Astrocyte of the cerebellum (primary cell): ENCODE results near the gene CUL4A.
"Not testable (repeated sequence)": the region's sequence is repeated elsewhere in the genome, so short reads cannot be mapped to it uniquely, and the experiment has no call there.

ENCODE experiments used
- DNase-seq: peaks from one replicate; pipeline ENCODE4 v3.0.0-alpha.2; 2011; ENCODE audit warnings: low read depth
- H3K4me3 ChIP-seq: 2 replicates; pipeline ENCODE4 v1.5.1; 2011; ENCODE audit warnings: mild to moderate bottlenecking, low read depth, low read length, moderate library complexity
- in situ Hi-C: cut with HindIII; loops from 2 replicates; pipeline ENCODE4 v1.10.0; 2017; ENCODE audit warnings: low sequenced_read_pairs
- TF ChIP-seq, protein P1 (sequence below): IDR thresholded peaks from 2 replicates; pipeline ENCODE4 v1.5.1; 2012; ENCODE audit warnings: low read length, low read depth, moderate library complexity, mild to moderate bottlenecking; ENCODE audit errors: missing control alignments

Gene CUL4A

DNA sequence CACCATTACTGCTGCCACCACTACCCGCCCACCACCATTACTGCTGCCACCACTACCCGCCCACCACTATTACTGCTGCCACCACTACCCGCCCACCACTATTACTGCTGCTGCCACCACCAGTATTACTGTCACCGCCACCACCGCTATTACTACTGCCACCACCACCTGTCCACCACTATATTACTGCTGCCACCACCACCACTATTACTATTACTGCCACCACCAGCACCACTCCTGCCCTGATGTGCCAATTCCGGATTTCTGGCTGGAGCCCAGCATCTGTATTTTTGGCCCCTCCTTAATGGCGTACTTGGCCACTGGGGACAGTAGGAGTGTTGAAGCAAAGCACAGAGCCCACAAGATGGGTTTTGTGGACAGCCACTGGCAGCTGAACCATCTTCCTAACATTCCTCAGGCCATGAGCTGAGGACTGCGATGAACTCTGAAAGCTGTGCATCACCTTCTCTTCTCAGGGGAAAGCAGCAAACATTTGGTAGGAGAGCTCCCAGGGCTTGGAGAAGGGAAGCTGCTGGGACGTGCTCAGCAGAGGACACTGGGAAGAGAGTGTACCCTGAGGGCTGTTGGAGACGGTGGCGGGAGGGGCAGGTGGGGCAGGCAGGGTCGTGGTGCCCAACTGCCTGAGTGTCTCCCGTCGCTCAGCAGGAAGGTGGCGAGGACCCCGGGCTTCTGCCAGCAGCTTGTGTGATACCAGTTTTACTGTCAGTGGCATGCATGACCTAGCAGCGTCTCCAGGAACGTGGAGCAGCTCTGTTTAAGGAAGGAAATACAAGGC, 23.0 kb downstream of the CUL4A start:
- H3K4me3 ChIP-seq = no peak overlapping the region
- TF ChIP-seq, protein P1, sequence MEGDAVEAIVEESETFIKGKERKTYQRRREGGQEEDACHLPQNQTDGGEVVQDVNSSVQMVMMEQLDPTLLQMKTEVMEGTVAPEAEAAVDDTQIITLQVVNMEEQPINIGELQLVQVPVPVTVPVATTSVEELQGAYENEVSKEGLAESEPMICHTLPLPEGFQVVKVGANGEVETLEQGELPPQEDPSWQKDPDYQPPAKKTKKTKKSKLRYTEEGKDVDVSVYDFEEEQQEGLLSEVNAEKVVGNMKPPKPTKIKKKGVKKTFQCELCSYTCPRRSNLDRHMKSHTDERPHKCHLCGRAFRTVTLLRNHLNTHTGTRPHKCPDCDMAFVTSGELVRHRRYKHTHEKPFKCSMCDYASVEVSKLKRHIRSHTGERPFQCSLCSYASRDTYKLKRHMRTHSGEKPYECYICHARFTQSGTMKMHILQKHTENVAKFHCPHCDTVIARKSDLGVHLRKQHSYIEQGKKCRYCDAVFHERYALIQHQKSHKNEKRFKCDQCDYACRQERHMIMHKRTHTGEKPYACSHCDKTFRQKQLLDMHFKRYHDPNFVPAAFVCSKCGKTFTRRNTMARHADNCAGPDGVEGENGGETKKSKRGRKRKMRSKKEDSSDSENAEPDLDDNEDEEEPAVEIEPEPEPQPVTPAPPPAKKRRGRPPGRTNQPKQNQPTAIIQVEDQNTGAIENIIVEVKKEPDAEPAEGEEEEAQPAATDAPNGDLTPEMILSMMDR = no peak
- DNase-seq = no peak
- in situ Hi-C loops = no loop called here

DNA sequence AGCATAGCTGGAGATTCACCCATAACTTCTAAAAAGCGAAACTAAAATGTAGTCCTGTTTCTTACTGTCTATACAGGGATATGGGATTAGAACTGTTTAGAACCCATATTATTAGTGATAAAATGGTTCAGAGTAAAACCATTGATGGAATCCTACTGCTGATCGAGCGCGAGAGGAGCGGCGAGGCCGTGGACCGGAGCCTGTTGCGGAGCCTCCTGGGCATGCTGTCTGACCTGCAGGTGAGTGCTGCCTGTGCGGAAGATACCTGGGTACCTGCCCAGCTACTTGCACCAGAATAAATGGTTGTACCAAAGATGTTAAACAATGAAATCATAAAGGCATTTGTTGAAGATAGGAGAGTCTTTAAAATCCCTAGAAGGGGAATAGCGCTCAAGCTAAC, 23.7 kb downstream of the CUL4A start:
- no peak for DNase-seq
- H3K4me3 ChIP-seq = no peak overlapping the region
- TF ChIP-seq, protein P1 = no peak
- in situ Hi-C loops = no loop called here

DNA sequence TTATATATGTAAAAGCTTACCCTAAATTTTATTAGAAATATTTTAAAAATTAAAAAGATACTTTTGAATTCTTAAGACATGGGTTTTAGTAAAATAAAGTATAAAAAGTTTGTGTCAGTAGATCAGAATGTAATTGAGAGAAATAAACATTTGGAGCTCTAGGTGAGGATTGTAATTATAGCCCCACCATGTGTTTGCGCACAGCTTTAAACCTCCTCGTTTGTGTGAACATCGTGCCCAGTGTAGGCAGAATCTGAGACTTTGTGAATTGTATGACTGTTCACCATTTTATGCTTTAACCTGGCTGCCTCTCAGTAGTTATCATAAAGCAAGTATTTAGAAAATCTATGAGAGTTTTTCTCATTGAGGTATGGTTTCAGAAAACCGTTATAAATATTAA, 29.1 kb downstream of the CUL4A start:
- DNase-seq = no peak
- in situ Hi-C loops = no loop called here
- TF ChIP-seq, protein P1 = no peak
- no peak overlapping the region for H3K4me3 ChIP-seq

DNA sequence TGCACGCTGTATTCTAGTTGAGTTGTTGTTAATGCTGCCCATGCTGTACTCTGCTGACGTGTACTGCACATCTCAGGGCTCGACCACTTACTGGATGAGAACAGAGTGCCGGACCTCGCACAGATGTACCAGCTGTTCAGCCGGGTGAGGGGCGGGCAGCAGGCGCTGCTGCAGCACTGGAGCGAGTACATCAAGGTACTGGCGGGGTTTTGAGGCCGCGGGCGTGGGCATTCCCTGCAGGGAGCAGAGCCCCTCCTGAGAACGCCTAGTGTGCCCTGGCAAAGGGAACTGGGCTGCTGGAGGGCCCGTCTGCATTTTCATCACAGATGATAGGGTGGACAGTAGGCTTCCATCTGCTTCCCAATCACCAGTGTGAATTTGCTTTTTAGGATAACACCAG, 29.9 kb downstream of the CUL4A start:
- H3K4me3 ChIP-seq = no peak overlapping the region
- no peak for DNase-seq
- TF ChIP-seq, protein P1 = no peak
- in situ Hi-C loops = no loop called here

DNA sequence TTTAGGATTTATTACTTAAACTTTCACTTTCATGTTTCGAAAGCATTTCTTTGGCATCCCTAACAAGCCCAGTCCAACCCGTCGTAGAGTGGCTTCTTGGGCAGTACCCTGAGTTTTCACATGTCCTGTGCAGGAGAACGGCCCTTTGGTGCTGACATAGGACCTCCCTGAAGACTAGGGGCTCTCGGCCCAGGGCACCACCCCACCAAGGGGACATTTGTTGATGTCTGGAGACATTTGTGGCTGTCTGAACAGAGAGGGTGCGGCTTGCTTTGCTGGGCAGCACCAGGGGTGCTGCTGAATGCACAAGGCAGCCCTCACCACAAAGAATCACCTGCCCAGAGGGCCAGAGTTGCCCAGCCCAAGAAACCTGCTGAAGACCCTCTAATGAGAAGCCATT, 30.6 kb downstream of the CUL4A start:
- no peak overlapping the region for H3K4me3 ChIP-seq
- TF ChIP-seq, protein P1 = no peak
- in situ Hi-C loops = no loop called here
- DNase-seq = no peak

DNA sequence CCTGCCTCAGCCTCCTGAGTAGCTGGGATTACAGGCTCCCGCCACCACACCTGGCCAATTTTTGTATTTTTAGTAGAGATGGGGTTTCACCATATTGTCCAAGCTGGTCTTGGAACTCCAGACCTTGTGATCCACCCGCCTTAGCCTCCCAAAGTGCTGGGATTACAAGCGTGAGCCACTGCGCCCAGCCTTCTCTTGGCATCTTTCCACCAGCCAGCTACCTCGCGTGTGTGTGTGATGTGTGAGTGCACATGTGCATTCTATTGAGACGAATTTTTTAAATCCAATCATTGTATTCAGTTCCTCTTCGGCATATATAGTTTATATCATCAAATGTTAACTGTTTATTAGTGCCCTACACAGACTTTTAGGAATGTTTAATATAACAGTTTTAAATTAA, 32.2 kb downstream of the CUL4A start:
- H3K4me3 ChIP-seq, in situ Hi-C loops, DNase-seq: not testable (repeated sequence)

DNA sequence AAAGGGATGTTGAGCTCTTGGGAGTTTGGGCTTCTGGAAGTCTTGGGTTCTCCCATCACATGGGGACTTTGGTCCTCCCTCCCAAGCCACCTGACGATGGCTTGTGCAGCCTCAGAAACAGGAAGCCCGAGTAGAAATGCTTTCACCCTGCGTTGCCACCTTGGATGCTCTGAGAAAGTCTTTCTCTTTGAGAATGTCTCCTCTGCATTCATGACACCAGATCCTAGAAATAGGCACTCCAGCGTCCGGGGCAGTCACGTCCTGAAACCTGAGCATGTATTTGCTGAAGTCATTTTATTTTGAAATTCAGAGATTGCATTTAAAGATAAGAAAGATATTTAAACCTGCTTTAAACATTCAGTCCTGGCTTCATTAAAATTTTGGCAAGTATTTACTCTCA, 34.4 kb downstream of the CUL4A start:
- DNase-seq = no peak
- no peak overlapping the region for H3K4me3 ChIP-seq
- in situ Hi-C loops = no loop called here
- TF ChIP-seq, protein P1 = no peak
